Coronary artery (tissue), 2 donors: Measurements from ENCODE around the gene SRGAP2C.
A peak's percentile ranks its signal among the peaks of the same experiment; 100 is the strongest.
"Not testable (repeated sequence)": the region's sequence is repeated elsewhere in the genome, so short reads cannot be mapped to it uniquely, and the experiment has no call there.

ENCODE experiments used
- DNase-seq: peaks from one replicate; pipeline ENCODE4 v3.0.0-alpha.2; 2017; ENCODE audit warnings: low spot score
- H3K27ac ChIP-seq, 2 donors: fragments of 200-600 bp; sonication (generic); one replicate each; pipeline ENCODE4 v1.5.1; 2016 to 2019
- H3K4me3 ChIP-seq: fragments of 200-600 bp; sonication (generic); 2 replicates; pipeline ENCODE4 v1.5.1; 2016; ENCODE audit warnings: mild to moderate bottlenecking, moderate library complexity

The SRGAP2C gene

GRCh38 chr1:121267072-121267471, 82.3 kb downstream of the SRGAP2C start:
- H3K4me3 ChIP-seq, H3K27ac ChIP-seq, DNase-seq: not testable (repeated sequence)

- not testable (repeated sequence) for H3K4me3 ChIP-seq, H3K27ac ChIP-seq, DNase-seq
These were observed 84.5 kb downstream of the SRGAP2C start for GRCh38 chr1:121269309-121269708.

GRCh38 chr1:121269973-121270372, 85.2 kb downstream of the SRGAP2C start:
- not testable (repeated sequence) for H3K4me3 ChIP-seq, DNase-seq, H3K27ac ChIP-seq

- H3K27ac ChIP-seq, H3K4me3 ChIP-seq, DNase-seq: not testable (repeated sequence)
These were observed 86.5 kb downstream of the SRGAP2C start for GRCh38 chr1:121271143-121271715.

- not testable (repeated sequence) for DNase-seq, H3K27ac ChIP-seq, H3K4me3 ChIP-seq
These were observed 90.7 kb downstream of the SRGAP2C start for GRCh38 chr1:121275435-121275834.

GRCh38 chr1:121278202-121278601, 93.4 kb downstream of the SRGAP2C start:
- H3K4me3 ChIP-seq, DNase-seq, H3K27ac ChIP-seq: not testable (repeated sequence)

GRCh38 chr1:121278777-121279547, 94.2 kb downstream of the SRGAP2C start:
- not testable (repeated sequence) for H3K27ac ChIP-seq, H3K4me3 ChIP-seq, DNase-seq

- H3K27ac ChIP-seq, H3K4me3 ChIP-seq, DNase-seq: not testable (repeated sequence)
These were observed 94.7 kb downstream of the SRGAP2C start for GRCh38 chr1:121279548-121279898.

- H3K27ac ChIP-seq, DNase-seq, H3K4me3 ChIP-seq: not testable (repeated sequence)
These were observed 96.0 kb downstream of the SRGAP2C start for GRCh38 chr1:121280699-121281317.

- not testable (repeated sequence) for H3K27ac ChIP-seq, DNase-seq
These were observed 96.7 kb downstream of the SRGAP2C start for GRCh38 chr1:121281480-121281879.

GRCh38 chr1:121283587-121284180, 98.9 kb downstream of the SRGAP2C start:
- H3K27ac ChIP-seq = peak overlapping the region in 1 of 2 donors; percentile 35
- DNase-seq, H3K4me3 ChIP-seq: not testable (repeated sequence)

More at GRCh38 chr1:121281480-121281879, 96.7 kb downstream of the SRGAP2C start:
- not testable (repeated sequence) for H3K4me3 ChIP-seq

- H3K4me3 ChIP-seq, H3K27ac ChIP-seq, DNase-seq: not testable (repeated sequence)
These were observed 107.8 kb downstream of the SRGAP2C start for GRCh38 chr1:121292590-121292989.

- not testable (repeated sequence) for DNase-seq, H3K27ac ChIP-seq, H3K4me3 ChIP-seq
These were observed 108.8 kb downstream of the SRGAP2C start for GRCh38 chr1:121293263-121294204.

- H3K4me3 ChIP-seq, H3K27ac ChIP-seq, DNase-seq: not testable (repeated sequence)
These were observed 109.4 kb downstream of the SRGAP2C start for GRCh38 chr1:121294205-121294570.

- not testable (repeated sequence) for H3K27ac ChIP-seq, H3K4me3 ChIP-seq, DNase-seq
These were observed 111.8 kb downstream of the SRGAP2C start for GRCh38 chr1:121296563-121296962.

GRCh38 chr1:121298529-121298928, 113.8 kb downstream of the SRGAP2C start:
- H3K27ac ChIP-seq, H3K4me3 ChIP-seq, DNase-seq: not testable (repeated sequence)

- not testable (repeated sequence) for H3K27ac ChIP-seq, DNase-seq, H3K4me3 ChIP-seq
These were observed 114.9 kb downstream of the SRGAP2C start for GRCh38 chr1:121299514-121300149.

GRCh38 chr1:121301876-121302275, 117.1 kb downstream of the SRGAP2C start:
- H3K27ac ChIP-seq, H3K4me3 ChIP-seq, DNase-seq: not testable (repeated sequence)
